ENCODE results near the gene PCLO. TPM values are rescaled to one million over a fixed set of nuclear protein-coding genes. Genes with fewer than 3 reads are reported as not detected.

PCLO gene
- polyA plus RNA-seq, 3 donors: not detected

- DNase-seq: no peak
- peaks cover 0 to 3% (median 1%) of the 10 kb centered on the region in 7 donors for H3K9me3 Mint-ChIP-seq
- Histone ChIP-seq H3K79me2 (ENCODE audit: insufficient read depth, low read length) (no peaks in the 10 kb centered on the region), H3K27me3 (ENCODE audit: control insufficient read depth in 2 of 2, insufficient read depth in 2 of 2, low read length in 2 of 2) (no peaks in the 10 kb centered on the region), H3K9me3 (replicated peaks in 1 of 2; ENCODE audit: control insufficient read depth in 1 of 2, insufficient read depth in 1 of 2, low read length in 2 of 2) (no peaks in the 10 kb centered on the region), H3K4me2 (replicated peaks; ENCODE audit: extremely low read depth, low read length, poor library complexity, severe bottlenecking) (no peak overlapping the region), H3K36me3 (replicated peaks in 1 of 2; ENCODE audit: control insufficient read depth in 1 of 2, insufficient read depth in 2 of 2, low read length in 2 of 2) (no peaks in the 10 kb centered on the region), H3K27ac (ENCODE audit: low read depth in 1 of 2, low read length in 2 of 2) (no peak overlapping the region), H3K4me1 (ENCODE audit: control insufficient read depth in 1 of 2, insufficient read depth in 2 of 2, low read length in 2 of 2) (no peaks in the 10 kb centered on the region), H4K20me1 (ENCODE audit: insufficient read depth, low read length) (no peaks in the 10 kb centered on the region), H3K9ac (ENCODE audit: insufficient read depth, low read length, poor library complexity, severe bottlenecking) (no peak overlapping the region), H2AFZ (ENCODE audit: insufficient read depth, low read depth, low read length, poor library complexity, severe bottlenecking) (no peak overlapping the region), H3K4me3 (replicated peaks in 1 of 3; ENCODE audit: low read depth in 2 of 3, low read length in 3 of 3) (no peak overlapping the region)
- peaks cover 0 to 3% (median 2%) of the 10 kb centered on the region in 3 donors for H3K27me3 Mint-ChIP-seq (ENCODE audit: low read depth in 3 of 3)
- no peaks in the 10 kb centered on the region for H3K4me1 Mint-ChIP-seq
- intact Hi-C loops (cut with micrococcal nuclease): no loop called here
- TF ChIP-seq CTCF (IDR thresholded peaks at IDR 0.05): no peak
- no peaks in the 10 kb centered on the region for H3K36me3 Mint-ChIP-seq
- 80% methylated on average over 1 of the region's 3 CpGs for WGBS (ENCODE audit: insufficient coverage)
- no peak overlapping the region for H3K27ac Mint-ChIP-seq
- no peak overlapping the region for H3K4me3 Mint-ChIP-seq
These were observed 20.8 kb downstream of the PCLO start for GRCh38 chr7:83141927-83142326.

GRCh38 chr7:83130623-83131545 is 31.8 kb downstream of the PCLO start:
- Mint-ChIP-seq H3K9me3 (peaks cover 2 to 7% (median 2%) of the 10 kb centered on the region in 7 donors), H3K27me3 (ENCODE audit: low read depth in 3 of 3) (peaks cover 0 to 2% (median 0%) of the 10 kb centered on the region in 3 donors), H3K27ac (no peak overlapping the region), H3K4me1 (no peaks in the 10 kb centered on the region), H3K4me3 (no peak overlapping the region), H3K36me3 (no peaks in the 10 kb centered on the region)
- no peaks in the 10 kb centered on the region for H3K4me1 ChIP-seq (ENCODE audit: control insufficient read depth in 1 of 2, insufficient read depth in 2 of 2, low read length in 2 of 2)
- no peak overlapping the region for H3K4me3 ChIP-seq (replicated peaks in 1 of 3; ENCODE audit: low read depth in 2 of 3, low read length in 3 of 3)
- intact Hi-C loops (cut with micrococcal nuclease): no loop called here
- no peak overlapping the region for H3K9ac ChIP-seq (ENCODE audit: insufficient read depth, low read length, poor library complexity, severe bottlenecking)
- no CpG with 5 or more reads among the region's 5 CpGs for WGBS (ENCODE audit: insufficient coverage)
- H3K79me2 ChIP-seq (ENCODE audit: insufficient read depth, low read length): no peaks in the 10 kb centered on the region
- H4K20me1 ChIP-seq (ENCODE audit: insufficient read depth, low read length): no peaks in the 10 kb centered on the region
- H3K27me3 ChIP-seq (ENCODE audit: control insufficient read depth in 2 of 2, insufficient read depth in 2 of 2, low read length in 2 of 2): no peaks in the 10 kb centered on the region
- no peak overlapping the region for H3K27ac ChIP-seq (ENCODE audit: low read depth in 1 of 2, low read length in 2 of 2)
- H2AFZ ChIP-seq (ENCODE audit: insufficient read depth, low read depth, low read length, poor library complexity, severe bottlenecking): no peak overlapping the region
- no peaks in the 10 kb centered on the region for H3K36me3 ChIP-seq (replicated peaks in 1 of 2; ENCODE audit: control insufficient read depth in 1 of 2, insufficient read depth in 2 of 2, low read length in 2 of 2)
- peaks cover 0 to 4% of the 10 kb centered on the region in 2 donors for H3K9me3 ChIP-seq (replicated peaks in 1 of 2; ENCODE audit: control insufficient read depth in 1 of 2, insufficient read depth in 1 of 2, low read length in 2 of 2)
- H3K4me2 ChIP-seq (replicated peaks; ENCODE audit: extremely low read depth, low read length, poor library complexity, severe bottlenecking): no peak overlapping the region
- no peak for TF ChIP-seq CTCF (IDR thresholded peaks at IDR 0.05)
- DNase-seq: no peak
